Common myeloid progenitor, CD34-positive (primary cell): Measurements from ENCODE around the gene PRRX1. TPM values are rescaled to one million over a fixed set of nuclear protein-coding genes. Genes with fewer than 3 reads are reported as not detected.

Experiments used
- CTCF ChIA-PET: fragments of 350-600 bp; sonication (Branson Sonifier 250); formaldehyde crosslinking; loops from one replicate; lab custom pipeline; 2021; ENCODE audit warnings: antibody characterized with exemption; lab: Charles Lee
- POLR2A ChIA-PET: fragments of 350-600 bp; sonication (Branson Sonifier 250); formaldehyde crosslinking; loops from one replicate; lab custom pipeline; 2021; ENCODE audit warnings: antibody characterized with exemption; lab: Charles Lee
- DNase-seq, 3 donors: peaks; one replicate each; pipeline versions ENCODE4 v3.0.0 to v3.0.0-alpha.2; 2013
- H3K27ac ChIP-seq, 2 experiments: 1 replicate in 1 of 2; 2 replicates in 1 of 2; pipeline ENCODE4 v1.7.0; 2013; ENCODE audit warnings: inconsistent platforms in 2 of 2, low read length in 2 of 2, mild to moderate bottlenecking in 2 of 2, low read depth in 1 of 2, moderate library complexity in 1 of 2; ENCODE audit not compliant: severe bottlenecking in 2 of 2, insufficient read depth in 1 of 2, poor library complexity in 1 of 2
- H3K27me3 ChIP-seq, 5 experiments: replicated peaks in 2 of 5; 1 replicate in 3 of 5; 2 replicates in 2 of 5; pipeline versions ENCODE4 v1.6.1 to v1.7.0; 2013; ENCODE audit warnings: low read length in 4 of 5, mild to moderate bottlenecking in 2 of 5, moderate library complexity in 2 of 5, inconsistent platforms in 1 of 5; ENCODE audit not compliant: insufficient read depth in 5 of 5, control insufficient read depth in 4 of 5
- H3K36me3 ChIP-seq, 4 experiments: 1 replicate in 2 of 4; 2 replicates in 2 of 4; pipeline versions ENCODE4 v1.6.1 to v1.7.0; 2013; ENCODE audit warnings: low read length in 3 of 4, control low read depth in 1 of 4, mild to moderate bottlenecking in 1 of 4; ENCODE audit not compliant: control insufficient read depth in 4 of 4, insufficient read depth in 4 of 4
- H3K4me1 ChIP-seq, 4 experiments: 1 replicate in 3 of 4; 2 replicates in 1 of 4; pipeline versions ENCODE4 v1.6.1 to v1.7.1; 2013; ENCODE audit warnings: low read length in 3 of 4, mild to moderate bottlenecking in 3 of 4, control low read depth in 1 of 4, inconsistent platforms in 1 of 4, moderate library complexity in 1 of 4; ENCODE audit not compliant: control insufficient read depth in 4 of 4, insufficient read depth in 4 of 4; ENCODE audit errors: control extremely low read depth in 1 of 4
- H3K4me3 ChIP-seq, 7 experiments: 1 replicate in 4 of 7; 2 replicates in 3 of 7; pipeline versions ENCODE4 v1.5.1 to v1.7.0; 2013; ENCODE audit warnings: mild to moderate bottlenecking in 7 of 7, low read length in 6 of 7, moderate library complexity in 6 of 7, inconsistent platforms in 2 of 7, low read depth in 2 of 7, control low read depth in 1 of 7; ENCODE audit not compliant: insufficient read depth in 4 of 7, control insufficient read depth in 1 of 7; ENCODE audit errors: extremely low read depth in 1 of 7
- H3K9me3 ChIP-seq, 5 experiments: 1 replicate in 4 of 5; 2 replicates in 1 of 5; pipeline versions ENCODE4 v1.6.1 to v1.7.1; 2013; ENCODE audit warnings: low read length in 4 of 5, mild to moderate bottlenecking in 2 of 5, inconsistent platforms in 1 of 5, low read depth in 1 of 5, moderate library complexity in 1 of 5; ENCODE audit not compliant: control insufficient read depth in 4 of 5, insufficient read depth in 2 of 5; ENCODE audit errors: control extremely low read depth in 1 of 5
- WGBS: methylation state at CpG from one replicate; pipeline ENCODE4 v1.1.5; 2013; ENCODE audit not compliant: insufficient coverage; 5-methylcytosine and 5-hydroxymethylcytosine counted together
- polyA plus RNA-seq: library from polyadenylated mRNA; unstranded; fragments of 120-200 nt; gene quantifications from one replicate; pipeline ENCODE4 v1.2.1, GENCODE V29; 2013

PRRX1 gene
- not detected for polyA plus RNA-seq

DNA sequence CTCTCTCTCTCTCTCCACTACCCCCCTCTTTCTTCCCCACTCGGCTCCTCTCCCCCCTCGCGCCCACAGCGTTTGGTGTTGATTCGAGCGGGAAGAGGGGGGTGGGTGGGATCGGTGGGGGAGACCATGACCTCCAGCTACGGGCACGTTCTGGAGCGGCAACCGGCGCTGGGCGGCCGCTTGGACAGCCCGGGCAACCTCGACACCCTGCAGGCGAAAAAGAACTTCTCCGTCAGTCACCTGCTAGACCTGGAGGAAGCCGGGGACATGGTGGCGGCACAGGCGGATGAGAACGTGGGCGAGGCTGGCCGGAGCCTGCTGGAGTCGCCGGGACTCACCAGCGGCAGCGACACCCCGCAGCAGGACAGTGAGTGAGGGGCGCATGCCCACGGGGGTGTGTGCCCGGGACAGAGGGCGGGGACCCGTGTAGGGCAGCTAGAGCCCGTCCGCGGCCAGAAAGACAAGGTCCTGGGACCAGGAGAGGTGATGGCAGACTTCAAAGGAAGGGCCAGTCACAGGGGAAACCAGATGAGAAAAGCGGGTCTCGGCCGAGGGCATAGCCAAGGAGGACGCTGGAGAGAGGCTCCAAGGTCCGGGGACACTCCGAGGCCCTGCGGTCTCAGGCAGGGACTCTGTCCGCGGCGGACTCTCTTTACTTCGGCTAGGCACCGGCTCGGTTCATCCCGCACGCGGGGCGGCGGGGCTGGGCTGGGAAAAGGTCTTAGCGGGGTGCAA lies at the start of gene PRRX1:
PRRX1 (plus strand) TSS at position 39 of the 735 bp plus-strand sequence; CDS start at position 127, 88 bp downstream.
- Histone ChIP-seq H3K9me3 (no peaks in the 10 kb centered on the region), H3K36me3 (no peaks in the 10 kb centered on the region), H3K27ac (no peak within 1 kb of the TSS), H3K4me1 (peaks cover 3 to 57% (median 25%) of the 10 kb centered on the region in 4 experiments), H3K4me3 (peak within 1 kb of the TSS in 5 of 7 experiments; percentile 31 to 62 (median 40)), H3K27me3 (peaks cover 22 to 99% (median 81%) of the 10 kb centered on the region in 5 experiments)
- under 1% methylated on average over 47 of the region's 56 CpGs for WGBS
- ChIA-PET CTCF (interaction anchor here (1.6 kb wide), 1 partner anchor 11 kb away, joined by 4 read pairs; no protein-coding TSS in a partner anchor), POLR2A (no interaction called here)
- DNase-seq = peak in 1 of 3 donors; percentile 28

DNA sequence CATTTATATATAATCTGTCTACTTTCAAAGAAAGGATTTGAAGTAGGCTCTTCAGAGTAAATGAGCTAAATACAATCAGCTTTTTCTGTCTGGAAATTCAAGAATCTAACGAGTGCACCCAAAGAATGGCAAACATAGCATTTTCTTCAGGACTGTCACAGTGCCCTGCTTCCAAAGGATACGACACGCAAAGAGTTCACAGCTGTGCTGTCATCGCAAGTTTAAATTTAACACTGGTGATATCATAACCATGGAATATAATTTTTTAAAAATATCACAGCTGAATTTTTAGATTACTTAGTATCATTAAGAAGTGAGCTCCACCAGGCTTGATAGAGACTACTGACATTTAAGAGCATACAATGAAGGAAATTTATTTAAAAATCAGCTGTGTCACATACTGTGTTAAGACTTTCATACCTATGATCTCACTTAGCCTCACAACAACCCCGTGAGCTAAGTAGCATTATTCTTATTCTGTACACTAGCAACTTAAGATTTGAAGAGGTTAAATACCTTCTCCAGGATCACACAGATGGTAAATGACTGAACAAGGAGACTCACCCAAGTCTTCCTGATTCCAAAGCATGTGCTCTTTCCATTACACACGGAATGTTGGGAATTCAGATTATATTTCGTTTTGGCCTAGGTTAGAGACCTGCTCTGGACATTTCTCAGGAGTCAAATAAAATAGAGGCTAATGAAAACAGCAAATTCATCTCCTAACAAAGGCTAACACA lies 46.2 kb upstream of the PRRX1 start:
- Histone ChIP-seq H3K9me3 (peaks cover 0 to 5% (median 0%) of the 10 kb centered on the region in 5 experiments), H3K27me3 (peaks cover 0 to 2% (median 0%) of the 10 kb centered on the region in 5 experiments), H3K4me3 (no peak overlapping the region), H3K36me3 (no peaks in the 10 kb centered on the region), H3K4me1 (no peaks in the 10 kb centered on the region), H3K27ac (no peak overlapping the region)
- no peak for DNase-seq
- ChIA-PET POLR2A (no interaction called here), CTCF (interaction anchor here (0.6 kb wide), 1 partner anchor 17 kb away, joined by 3 read pairs; no protein-coding TSS in a partner anchor)
- WGBS = 88% methylated on average over 2 of the region's 7 CpGs

DNA sequence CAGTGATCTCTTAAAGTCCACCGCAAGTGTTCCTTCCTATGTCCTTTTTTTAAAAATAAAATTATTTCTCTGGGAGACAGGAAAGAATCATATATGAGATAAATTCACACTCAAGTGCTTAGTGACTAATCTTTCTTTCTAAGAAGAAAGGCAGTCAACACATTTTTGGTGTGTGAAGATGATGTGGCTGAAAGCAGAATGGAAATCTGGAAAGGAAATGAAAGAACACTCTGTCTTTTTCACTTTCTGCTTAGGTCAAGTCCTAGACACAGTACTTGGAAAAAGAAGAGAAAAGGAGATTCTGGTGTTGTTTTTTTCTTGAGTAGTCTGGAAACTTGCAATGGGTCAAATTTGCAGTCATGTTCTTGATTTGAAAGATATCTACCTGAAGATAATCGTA lies 45.5 kb upstream of the PRRX1 start:
- POLR2A ChIA-PET = no interaction called here
- Histone ChIP-seq H3K9me3 (peaks cover 0 to 5% (median 0%) of the 10 kb centered on the region in 5 experiments), H3K27me3 (peaks cover 0 to 2% (median 0%) of the 10 kb centered on the region in 5 experiments), H3K4me3 (no peak overlapping the region), H3K36me3 (no peaks in the 10 kb centered on the region), H3K4me1 (no peaks in the 10 kb centered on the region), H3K27ac (no peak overlapping the region)
- WGBS = no CpG with 5 or more reads among the region's 2 CpGs
- CTCF ChIA-PET = no interaction called here
- no peak for DNase-seq

DNA sequence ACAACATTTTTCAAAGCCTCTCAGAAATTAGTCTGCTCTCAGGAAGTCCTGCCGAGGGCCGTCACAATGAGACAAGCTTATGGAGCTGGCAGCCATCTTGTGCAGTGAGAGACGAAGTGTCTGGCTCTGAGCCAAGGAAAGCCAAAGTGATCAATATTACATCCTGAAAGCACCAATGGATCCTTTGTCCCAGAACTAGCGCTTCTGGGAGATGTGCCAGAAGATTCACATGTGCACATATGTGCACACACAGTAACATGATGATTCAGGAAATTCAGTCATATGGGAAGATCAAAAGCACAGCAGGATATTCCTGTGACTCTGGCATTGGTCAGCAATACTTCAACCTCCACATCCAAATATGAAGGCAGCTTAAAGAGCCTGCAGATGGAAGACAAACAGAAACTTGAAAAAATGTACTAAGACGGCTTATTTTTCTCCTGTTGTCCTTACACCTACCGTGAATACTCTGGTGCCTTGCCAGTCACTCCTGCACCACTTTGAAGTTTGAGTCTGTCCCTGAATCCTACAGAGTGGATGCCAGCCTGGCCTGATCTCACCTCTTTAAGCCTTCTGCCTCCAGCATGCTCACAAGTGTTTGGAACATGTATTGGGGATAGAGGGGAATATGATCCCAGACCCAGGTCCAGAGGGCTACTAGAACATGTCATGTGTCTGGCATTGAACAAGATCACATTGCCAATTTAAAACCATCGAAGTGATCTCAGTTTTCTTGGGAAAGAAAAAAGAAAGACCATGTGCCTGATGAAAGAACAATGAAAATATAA lies 44.5 kb upstream of the PRRX1 start:
- Histone ChIP-seq H3K4me3 (no peak overlapping the region), H3K36me3 (no peaks in the 10 kb centered on the region), H3K9me3 (peaks cover 0 to 2% (median 0%) of the 10 kb centered on the region in 5 experiments), H3K27me3 (peaks cover 0 to 2% (median 0%) of the 10 kb centered on the region in 5 experiments), H3K4me1 (no peaks in the 10 kb centered on the region), H3K27ac (no peak overlapping the region)
- DNase-seq = no peak
- ChIA-PET POLR2A (no interaction called here), CTCF (no interaction called here)
- 92% methylated on average over 6 of the region's 7 CpGs for WGBS

DNA sequence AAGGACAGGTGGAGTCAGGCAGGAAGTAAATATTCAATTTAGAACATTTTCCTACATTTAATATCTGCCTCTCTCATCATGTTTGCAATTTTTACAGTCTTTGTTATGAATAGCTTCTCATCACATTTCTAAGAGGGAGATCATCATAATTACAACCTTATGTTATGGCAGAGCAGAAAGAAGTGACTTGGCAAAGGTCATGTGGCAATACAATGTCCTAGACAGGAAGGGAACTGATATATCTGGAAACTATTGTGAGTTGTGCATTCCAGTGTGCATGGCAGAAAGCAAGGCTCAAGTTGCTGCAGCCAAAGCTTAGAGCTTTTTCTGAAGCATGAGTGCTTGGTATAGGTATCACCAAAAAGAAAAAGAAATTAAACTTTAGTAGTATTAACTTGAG lies 43.8 kb upstream of the PRRX1 start:
- CTCF ChIA-PET = no interaction called here

DNA sequence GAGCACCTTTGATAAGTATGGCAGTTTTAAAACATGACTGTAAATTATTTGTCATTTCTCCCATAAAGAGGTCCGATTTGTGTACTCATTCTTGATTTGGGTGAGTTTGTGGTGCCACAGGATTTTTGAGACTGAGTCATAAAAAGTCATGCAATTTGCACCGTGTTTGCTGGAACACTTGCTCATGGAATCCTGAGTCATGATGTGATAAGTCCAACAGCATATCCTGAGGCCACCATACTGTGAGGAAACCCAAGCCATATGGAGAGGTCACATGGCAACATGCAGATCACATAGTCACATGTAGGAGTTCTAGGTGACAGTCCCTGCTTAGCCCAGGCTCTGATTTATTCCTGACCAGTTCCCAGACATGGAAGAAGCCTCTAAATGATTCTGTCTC lies 40.8 kb upstream of the PRRX1 start:
- H3K4me1 ChIP-seq = no peaks in the 10 kb centered on the region
- WGBS = 78% methylated on average over 1 of the region's 2 CpGs
- ChIA-PET CTCF (no interaction called here), POLR2A (no interaction called here)
- no peaks in the 10 kb centered on the region for H3K9me3 ChIP-seq
- H3K27ac ChIP-seq = no peak overlapping the region
- no peak overlapping the region for H3K4me3 ChIP-seq
- H3K27me3 ChIP-seq = peaks cover 0 to 2% (median 0%) of the 10 kb centered on the region in 5 experiments
- DNase-seq = no peak
- no peaks in the 10 kb centered on the region for H3K36me3 ChIP-seq

More for the DNA sequence above, 43.8 kb upstream of the PRRX1 start:
- Histone ChIP-seq H3K36me3 (no peaks in the 10 kb centered on the region), H3K4me1 (no peaks in the 10 kb centered on the region), H3K4me3 (no peak overlapping the region), H3K9me3 (peaks cover 0 to 2% (median 0%) of the 10 kb centered on the region in 5 experiments), H3K27me3 (peaks cover 0 to 2% (median 0%) of the 10 kb centered on the region in 5 experiments), H3K27ac (no peak overlapping the region)
- POLR2A ChIA-PET = no interaction called here
- DNase-seq = no peak
